ENCODE results near the gene OR2C3. TPM values are rescaled to one million over a fixed set of nuclear protein-coding genes. Genes with fewer than 3 reads are reported as not detected.
"Not testable (repeated sequence)": the region's sequence is repeated elsewhere in the genome, so short reads cannot be mapped to it uniquely, and the experiment has no call there.

OR2C3 gene
- total RNA-seq, 1 experiment from 2014 or later = 0.11 TPM

DNA sequence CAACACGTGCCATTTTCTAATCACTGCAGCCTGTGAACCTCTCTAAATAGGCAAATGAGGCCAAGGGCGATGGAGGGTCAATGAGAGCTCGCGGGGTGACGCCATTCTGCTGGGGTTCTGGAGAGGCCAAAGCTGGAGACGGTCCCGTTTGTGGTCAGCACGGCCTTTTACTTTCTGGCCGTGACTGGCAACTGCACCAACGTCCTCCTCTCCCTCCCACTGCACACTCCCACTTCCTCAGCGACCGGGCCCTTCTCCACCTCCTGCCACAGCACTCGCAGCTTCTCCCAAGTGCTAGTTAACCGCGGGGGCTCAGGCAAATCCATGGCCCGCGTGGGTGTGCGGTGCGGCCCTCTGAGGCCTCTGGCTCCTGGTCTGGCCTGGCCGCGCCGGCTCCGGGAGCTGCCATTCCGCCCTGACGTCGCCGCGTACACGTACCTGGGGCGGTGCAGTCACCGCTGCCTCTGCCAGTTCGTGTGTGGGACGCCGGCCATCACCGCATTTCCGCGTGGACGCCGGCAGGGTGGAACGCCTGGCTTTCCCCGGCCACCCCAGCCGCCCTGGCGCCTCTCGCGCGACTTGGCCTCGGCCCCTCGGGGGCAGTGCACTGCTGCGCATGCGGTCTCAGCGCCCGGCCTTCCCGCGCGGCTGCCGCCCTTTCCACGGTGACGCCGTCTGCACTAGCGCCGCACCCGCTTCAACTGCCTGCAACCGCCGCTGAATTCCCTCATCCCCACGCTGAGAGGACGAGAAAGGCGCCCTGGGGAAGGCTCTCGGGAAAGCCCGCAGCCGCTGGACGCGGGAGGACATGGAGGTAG lies 18.2 kb downstream of the OR2C3 start:
- peak; percentile 40 for DNase-seq (ENCODE audit: low read depth)

DNA sequence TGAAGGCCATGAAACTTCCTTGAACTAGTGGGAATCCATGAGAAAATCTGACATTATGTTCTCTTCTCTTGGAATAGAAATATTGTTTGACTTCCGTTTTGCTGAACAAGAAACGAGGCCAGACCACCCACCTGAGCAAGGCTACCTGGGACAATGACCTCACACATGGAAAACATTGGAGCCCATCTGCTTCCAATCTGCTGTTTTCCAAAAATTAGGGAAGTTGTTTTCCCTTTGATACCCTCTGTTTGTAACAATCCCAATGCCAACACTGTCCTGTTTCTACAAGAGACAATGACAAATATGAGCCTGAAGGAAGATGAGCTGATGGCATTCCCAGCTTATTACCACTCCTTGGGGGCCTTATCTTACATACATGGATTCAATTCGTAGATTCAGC lies 29.4 kb downstream of the OR2C3 start:
- no peak for DNase-seq (ENCODE audit: low read depth)

DNA sequence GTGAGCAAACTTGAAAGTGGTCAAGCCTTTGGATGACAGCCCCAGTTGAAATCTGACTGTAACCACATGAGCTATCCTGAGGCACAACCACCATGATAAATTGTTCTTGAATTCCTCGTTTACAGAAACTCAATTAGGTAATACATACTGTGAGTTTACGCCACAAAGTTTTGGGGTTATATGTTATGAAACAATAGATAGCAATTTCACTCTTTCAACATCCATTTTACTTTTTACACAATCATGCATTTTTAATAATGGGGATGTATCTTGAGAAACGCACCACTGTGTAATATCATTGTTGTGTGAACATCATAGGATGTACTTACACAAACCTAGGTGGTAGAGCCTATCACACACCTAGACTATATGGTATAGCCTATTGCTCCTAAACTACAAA lies 35.4 kb downstream of the OR2C3 start:
- no peak for DNase-seq (ENCODE audit: low read depth)

DNA sequence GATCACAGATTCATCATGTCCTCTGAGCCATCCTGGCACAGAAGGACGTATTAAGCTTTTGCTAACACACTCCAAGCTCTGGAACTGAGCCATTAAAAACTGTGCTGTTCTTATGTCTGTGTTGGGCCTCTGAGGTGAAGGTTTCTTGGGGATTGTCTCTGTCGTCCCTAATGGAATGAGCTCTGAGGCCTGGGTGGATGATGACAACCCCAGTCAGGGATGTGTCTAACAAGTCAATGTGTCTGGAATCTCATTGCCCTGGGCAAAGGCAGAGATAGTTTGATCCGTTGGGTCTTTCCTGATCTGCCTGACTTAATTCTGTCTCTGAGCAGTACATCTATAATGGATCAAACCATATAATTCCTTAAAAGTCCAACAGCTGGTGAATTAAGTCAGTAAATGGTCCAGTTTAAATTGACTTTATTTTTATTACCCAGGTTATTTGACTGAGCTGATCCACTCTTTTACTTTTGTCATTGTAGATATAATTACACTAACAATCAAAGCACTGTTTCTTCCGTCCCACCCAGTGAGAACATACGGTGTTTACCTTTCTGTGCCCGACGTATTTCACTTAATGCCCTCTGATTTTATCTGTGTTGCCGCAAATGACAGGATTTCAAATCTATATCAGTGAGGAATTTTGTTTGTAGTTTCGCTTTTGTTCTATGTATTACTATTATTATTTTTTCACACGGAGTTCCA lies 39.5 kb downstream of the OR2C3 start:
- DNase-seq (ENCODE audit: low read depth) = peak; percentile 43

DNA sequence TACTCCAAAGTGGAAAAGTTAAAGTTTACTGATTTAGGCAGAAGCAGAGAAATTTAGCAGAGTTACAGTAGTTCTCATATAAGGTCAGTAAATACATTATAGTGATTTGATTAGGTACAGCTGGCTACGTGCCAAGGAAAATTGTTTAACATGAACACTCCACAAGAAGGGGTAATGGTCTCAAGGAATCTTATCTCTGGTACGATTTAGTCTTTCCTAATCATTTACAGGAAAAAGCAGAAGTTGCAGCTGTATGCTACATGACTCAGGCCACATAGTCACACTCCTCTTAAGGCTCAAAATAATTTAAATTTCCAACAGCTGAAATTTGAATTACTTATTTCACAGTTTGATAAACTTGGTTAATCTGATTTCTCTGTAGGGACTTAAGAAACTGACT lies 41.5 kb downstream of the OR2C3 start:
- no peak for DNase-seq (ENCODE audit: low read depth)

DNA sequence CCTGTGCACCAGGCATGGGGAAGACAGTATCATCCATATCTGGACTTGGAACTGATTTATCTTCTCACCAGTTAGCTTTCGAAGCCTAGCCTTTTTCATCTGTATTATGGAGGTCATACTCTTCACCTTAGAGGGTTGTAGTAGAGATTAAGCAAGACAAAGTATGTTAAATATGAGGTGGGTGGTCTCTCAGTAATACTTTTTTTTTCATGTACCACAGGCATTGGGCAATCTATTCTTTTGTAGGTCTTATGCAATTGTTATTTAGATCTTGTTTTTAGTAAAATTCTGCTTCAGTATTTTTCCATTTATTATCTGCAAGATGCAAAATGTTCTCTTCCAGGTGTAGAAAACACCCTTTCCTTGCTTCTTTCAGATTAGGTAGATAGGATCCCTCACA lies 43.1 kb downstream of the OR2C3 start:
- DNase-seq (ENCODE audit: low read depth) = no peak

DNA sequence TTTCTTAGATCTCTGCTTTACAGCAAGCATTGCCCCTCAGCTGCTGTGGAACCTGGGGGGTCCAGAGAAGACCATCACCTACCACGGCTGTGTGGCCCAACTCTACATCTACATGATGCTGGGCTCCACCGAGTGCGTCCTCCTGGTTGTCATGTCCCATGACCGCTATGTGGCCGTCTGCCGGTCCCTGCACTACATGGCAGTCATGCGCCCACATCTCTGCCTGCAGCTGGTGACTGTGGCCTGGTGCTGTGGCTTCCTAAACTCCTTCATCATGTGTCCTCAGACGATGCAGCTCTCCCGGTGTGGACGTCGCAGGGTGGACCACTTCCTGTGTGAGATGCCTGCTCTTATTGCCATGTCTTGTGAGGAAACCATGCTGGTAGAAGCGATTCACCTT lies 44.9 kb downstream of the OR2C3 start:
- no peak for DNase-seq (ENCODE audit: low read depth)

DNA sequence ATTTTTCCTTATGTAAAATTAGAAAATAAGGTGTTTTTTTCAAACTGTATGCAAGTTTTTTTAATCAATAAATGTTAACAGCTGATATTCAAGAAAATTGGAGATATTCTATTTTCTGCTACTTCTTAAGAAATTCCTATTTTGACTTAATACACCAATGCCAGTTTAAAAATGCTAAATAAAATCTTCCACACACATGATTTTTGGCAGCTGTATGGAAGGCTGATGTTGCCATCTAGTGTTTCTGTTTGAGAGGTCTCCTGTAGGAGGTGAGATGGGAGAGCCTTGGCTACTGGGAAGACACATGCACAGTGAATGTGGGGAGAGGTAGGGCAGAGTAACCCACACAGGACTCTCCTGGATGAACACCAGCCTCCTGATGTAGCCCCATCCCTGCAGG lies 49.2 kb downstream of the OR2C3 start:
- DNase-seq (ENCODE audit: low read depth) = peak; percentile 44

DNA sequence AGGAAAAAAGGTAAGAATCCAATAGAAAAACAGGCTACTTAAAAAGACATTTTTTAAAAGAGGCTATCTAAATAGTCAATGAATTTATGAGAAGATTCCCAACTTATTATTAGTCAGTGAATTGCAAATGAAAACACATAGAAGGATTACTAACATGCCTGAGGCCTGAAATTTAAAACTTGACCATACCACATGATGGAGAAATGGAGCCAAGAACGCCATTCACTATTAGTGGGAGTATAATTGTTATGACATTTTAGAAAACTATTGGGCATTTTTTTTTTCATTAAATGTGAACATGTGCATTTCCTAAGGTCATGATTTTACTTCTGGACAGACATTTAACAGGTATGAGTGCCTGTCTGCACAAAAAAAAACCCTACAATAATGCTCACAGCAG lies 53.5 kb downstream of the OR2C3 start:
- peak; percentile 33 for DNase-seq (ENCODE audit: low read depth)

DNA sequence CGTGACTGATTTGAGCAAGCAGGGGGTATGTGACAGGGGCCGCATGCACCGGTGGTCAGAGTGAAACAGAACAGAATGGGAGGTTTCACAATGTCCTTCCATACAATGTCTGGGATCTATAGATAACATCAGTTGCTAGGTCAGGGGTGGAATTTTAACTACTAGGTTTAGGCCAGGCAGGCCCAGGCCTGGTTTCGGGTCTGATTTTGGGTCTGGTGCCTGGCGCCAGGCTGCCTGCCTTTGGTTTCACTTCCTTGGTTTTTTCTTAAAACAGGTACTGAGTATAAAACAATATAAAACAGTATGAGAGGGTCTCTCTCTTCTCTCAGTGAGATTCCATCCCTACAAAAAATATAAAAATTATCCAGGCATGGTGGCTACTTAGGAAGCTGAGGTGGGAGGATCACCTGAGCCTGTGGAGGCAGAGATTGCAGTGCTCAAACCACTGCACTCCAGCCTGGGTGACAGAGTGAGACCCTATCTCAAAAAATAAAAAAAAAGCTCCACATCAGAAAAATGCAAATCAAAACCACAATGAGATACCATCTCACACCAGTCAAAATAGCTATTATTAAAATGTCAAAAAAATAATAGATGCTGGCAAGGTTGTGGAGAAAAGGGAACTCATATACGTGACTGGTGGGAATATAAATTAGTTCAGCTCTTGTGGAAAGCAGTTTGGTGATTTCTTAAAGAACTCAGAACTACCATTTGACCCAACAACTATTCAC lies 59.7 kb downstream of the OR2C3 start:
- not testable (repeated sequence) for DNase-seq (ENCODE audit: low read depth)

DNA sequence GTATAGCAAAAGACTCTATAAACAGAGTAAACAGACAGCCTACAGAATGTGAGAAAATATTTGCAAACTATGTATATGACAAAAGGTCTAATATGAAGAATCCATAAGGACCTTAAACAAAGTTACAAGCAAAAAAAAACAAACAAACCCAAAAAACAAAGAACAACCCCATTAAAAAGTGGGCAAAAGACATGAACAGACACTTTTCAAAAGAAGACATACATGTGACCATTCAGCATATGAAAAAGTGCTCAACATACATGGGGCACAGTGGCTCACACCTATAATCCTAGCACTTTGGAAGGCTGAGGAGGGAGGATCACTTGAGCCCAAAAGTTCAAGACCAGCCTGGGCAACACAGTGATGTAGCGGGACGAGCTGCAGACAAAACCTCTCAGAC lies 60.4 kb downstream of the OR2C3 start:
- no peak for DNase-seq (ENCODE audit: low read depth)

Other genes starting within 250 kb of the OR2C3 start
- 22.1 and 36.4 TPM in 2 replicates for gene ZNF496, start 204.6 kb downstream of the OR2C3 start, total RNA-seq (2014; rRNA removed; shearing (Covaris generic))
- gene NLRP3, start 120.3 kb downstream of the OR2C3 start, total RNA-seq (2014; rRNA removed; shearing (Covaris generic)) = 3.8 and 4.6 TPM in 2 replicates
- not detected in 2 replicates for gene OR2B11, start 78.3 kb downstream of the OR2C3 start, total RNA-seq (2014; rRNA removed; shearing (Covaris generic))
- 2.7 and 3.8 TPM in 2 replicates for gene GCSAML, start 12.7 kb upstream of the OR2C3 start, total RNA-seq (2014; rRNA removed; shearing (Covaris generic))
- gene OR2G2, start 51.9 kb upstream of the OR2C3 start, total RNA-seq (2014; rRNA removed; shearing (Covaris generic)) = not detected in 2 replicates
- gene OR2G3, start 69.1 kb upstream of the OR2C3 start, total RNA-seq (2014; rRNA removed; shearing (Covaris generic)) = not detected in 2 replicates
- not detected in 2 replicates for gene OR13G1, start 143.3 kb upstream of the OR2C3 start, total RNA-seq (2014; rRNA removed; shearing (Covaris generic))
- gene OR6F1, start 180.2 kb upstream of the OR2C3 start, total RNA-seq (2014; rRNA removed; shearing (Covaris generic)) = 0.34 TPM in 1 of 2 replicates, not detected in the other
- not detected in 2 replicates for gene OR14K1, start 202.2 kb upstream of the OR2C3 start, total RNA-seq (2014; rRNA removed; shearing (Covaris generic))
- gene OR14A2, start 211.7 kb upstream of the OR2C3 start, total RNA-seq (2014; rRNA removed; shearing (Covaris generic)) = 1.9 TPM in 1 of 2 replicates, not detected in the other
- not detected in 2 replicates for gene OR1C1, start 224.1 kb upstream of the OR2C3 start, total RNA-seq (2014; rRNA removed; shearing (Covaris generic))